Type B pancreatic cell (in vitro differentiated cells): ENCODE results near the gene EXOG. TPM values are rescaled to one million over a fixed set of nuclear protein-coding genes. Genes with fewer than 3 reads are reported as not detected.
A peak's percentile ranks its signal among the peaks of the same experiment; 100 is the strongest.
"Not testable (repeated sequence)": the region's sequence is repeated elsewhere in the genome, so short reads cannot be mapped to it uniquely, and the experiment has no call there.

Experiments used
- DNase-seq: peaks from one replicate; pipeline ENCODE4 v3.0.0; 2021; ENCODE audit warnings: mixed read lengths; ENCODE audit not compliant: unreplicated experiment; ENCODE audit errors: extremely low spot score
- H3K27ac Mint-ChIP-seq: 2 replicates; pipeline ENCODE4 v1.8.0; 2021; ENCODE audit warnings: mild to moderate bottlenecking, mixed read lengths
- H3K27me3 Mint-ChIP-seq: 2 replicates; pipeline ENCODE4 v1.8.0; 2021; ENCODE audit warnings: mixed read lengths
- H3K36me3 Mint-ChIP-seq: 2 replicates; pipeline ENCODE4 v1.8.0; 2021; ENCODE audit warnings: mixed read lengths
- H3K4me1 Mint-ChIP-seq: one replicate; pipeline ENCODE4 v1.8.0; 2021; ENCODE audit warnings: mixed read lengths; ENCODE audit not compliant: unreplicated experiment
- H3K4me3 Mint-ChIP-seq: 2 replicates; pipeline ENCODE4 v1.8.0; 2021; ENCODE audit warnings: mild to moderate bottlenecking, mixed read lengths
- H3K9me3 Mint-ChIP-seq: 2 replicates; pipeline ENCODE4 v1.8.0; 2021; ENCODE audit warnings: mixed read lengths
- total RNA-seq: library from RNA; stranded (reverse); gene quantifications from 2 replicates; pipeline ENCODE4 v1.2.1, GENCODE V29; 2021; ENCODE audit warnings: low replicate concordance
- TF ChIP-seq, protein P1 (sequence below): fragments of 200-600 bp; sonication (generic); conservative IDR thresholded peaks from 2 replicates; pipeline ENCODE4 v1.5.0; 2021; ENCODE audit warnings: antibody characterized with exemption, mild to moderate bottlenecking

The EXOG gene
- total RNA-seq, 1 donor from 2014 or later = 16.8 TPM

DNA sequence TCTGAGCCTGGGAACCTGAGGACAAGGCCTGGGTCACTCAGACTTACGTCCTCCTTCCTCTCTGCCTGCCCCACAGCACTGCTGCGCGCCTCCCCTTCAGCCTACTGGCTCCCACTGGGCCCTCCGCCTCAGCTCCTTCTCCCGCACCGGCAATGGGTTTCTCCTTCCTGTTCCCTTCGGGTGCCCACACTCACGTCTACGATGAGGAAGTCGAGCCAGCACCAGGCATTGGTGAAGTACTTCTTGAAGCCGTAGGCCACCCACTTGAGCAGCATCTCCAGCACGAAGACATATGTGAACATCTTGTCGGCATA lies 70.0 kb downstream of the EXOG start:
- no peaks in the 10 kb centered on the region for H3K36me3 Mint-ChIP-seq
- H3K4me1 Mint-ChIP-seq = no peaks in the 10 kb centered on the region
- no peak overlapping the region for H3K27ac Mint-ChIP-seq
- no peaks in the 10 kb centered on the region for H3K9me3 Mint-ChIP-seq
- TF ChIP-seq, protein P1, sequence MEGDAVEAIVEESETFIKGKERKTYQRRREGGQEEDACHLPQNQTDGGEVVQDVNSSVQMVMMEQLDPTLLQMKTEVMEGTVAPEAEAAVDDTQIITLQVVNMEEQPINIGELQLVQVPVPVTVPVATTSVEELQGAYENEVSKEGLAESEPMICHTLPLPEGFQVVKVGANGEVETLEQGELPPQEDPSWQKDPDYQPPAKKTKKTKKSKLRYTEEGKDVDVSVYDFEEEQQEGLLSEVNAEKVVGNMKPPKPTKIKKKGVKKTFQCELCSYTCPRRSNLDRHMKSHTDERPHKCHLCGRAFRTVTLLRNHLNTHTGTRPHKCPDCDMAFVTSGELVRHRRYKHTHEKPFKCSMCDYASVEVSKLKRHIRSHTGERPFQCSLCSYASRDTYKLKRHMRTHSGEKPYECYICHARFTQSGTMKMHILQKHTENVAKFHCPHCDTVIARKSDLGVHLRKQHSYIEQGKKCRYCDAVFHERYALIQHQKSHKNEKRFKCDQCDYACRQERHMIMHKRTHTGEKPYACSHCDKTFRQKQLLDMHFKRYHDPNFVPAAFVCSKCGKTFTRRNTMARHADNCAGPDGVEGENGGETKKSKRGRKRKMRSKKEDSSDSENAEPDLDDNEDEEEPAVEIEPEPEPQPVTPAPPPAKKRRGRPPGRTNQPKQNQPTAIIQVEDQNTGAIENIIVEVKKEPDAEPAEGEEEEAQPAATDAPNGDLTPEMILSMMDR = no peak
- peak; percentile 52 for DNase-seq
- H3K4me3 Mint-ChIP-seq = no peak overlapping the region
- peaks cover 3% of the 10 kb centered on the region for H3K27me3 Mint-ChIP-seq

GRCh38 chr3:38566794-38567193 lies 70.7 kb downstream of the EXOG start:
- H3K27me3 Mint-ChIP-seq, DNase-seq: not testable (repeated sequence)

GRCh38 chr3:38567498-38567897 lies 71.4 kb downstream of the EXOG start:
- Mint-ChIP-seq H3K4me3 (no peak overlapping the region), H3K36me3 (no peaks in the 10 kb centered on the region), H3K4me1 (no peaks in the 10 kb centered on the region), H3K27me3 (peaks cover 3% of the 10 kb centered on the region), H3K9me3 (no peaks in the 10 kb centered on the region), H3K27ac (no peak overlapping the region)
- TF ChIP-seq, protein P1 = no peak
- no peak for DNase-seq

More at GRCh38 chr3:38566794-38567193, 70.7 kb downstream of the EXOG start:
- not testable (repeated sequence) for H3K27ac Mint-ChIP-seq, H3K36me3 Mint-ChIP-seq, H3K4me1 Mint-ChIP-seq, H3K4me3 Mint-ChIP-seq, H3K9me3 Mint-ChIP-seq

- no peak for DNase-seq
- Mint-ChIP-seq H3K36me3 (no peaks in the 10 kb centered on the region), H3K4me1 (no peaks in the 10 kb centered on the region), H3K27ac (no peak overlapping the region), H3K4me3 (no peak overlapping the region), H3K27me3 (no peaks in the 10 kb centered on the region), H3K9me3 (no peaks in the 10 kb centered on the region)
- TF ChIP-seq, protein P1 = no peak
Observed at GRCh38 chr3:38573111-38573510, 77.0 kb downstream of the EXOG start.

DNA sequence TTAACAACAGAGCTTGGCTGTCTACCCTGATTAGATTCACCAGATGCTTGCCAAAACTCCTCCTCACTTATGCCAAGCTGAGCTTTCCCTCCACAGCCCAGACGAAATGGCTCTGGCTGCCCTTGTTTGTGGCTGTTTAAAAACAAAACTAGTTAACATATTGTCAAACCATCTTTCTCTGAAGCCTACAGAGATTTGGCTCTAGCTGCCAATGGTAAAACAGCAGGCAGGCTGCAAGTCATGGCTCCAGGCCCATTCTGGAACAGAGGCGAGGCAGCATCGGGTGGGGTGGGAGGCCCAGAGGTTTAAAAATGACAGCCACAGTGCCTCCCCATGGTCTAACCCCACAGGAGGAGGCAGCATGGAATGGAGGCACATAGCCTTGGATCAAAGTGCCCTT lies 77.4 kb downstream of the EXOG start:
- H3K36me3 Mint-ChIP-seq = no peaks in the 10 kb centered on the region
- no peaks in the 10 kb centered on the region for H3K27me3 Mint-ChIP-seq
- H3K9me3 Mint-ChIP-seq = no peaks in the 10 kb centered on the region
- H3K4me1 Mint-ChIP-seq = no peaks in the 10 kb centered on the region
- H3K27ac Mint-ChIP-seq = no peak overlapping the region
- no peak overlapping the region for H3K4me3 Mint-ChIP-seq
- peak; percentile 42 for DNase-seq
- TF ChIP-seq, protein P1 = no peak

DNA sequence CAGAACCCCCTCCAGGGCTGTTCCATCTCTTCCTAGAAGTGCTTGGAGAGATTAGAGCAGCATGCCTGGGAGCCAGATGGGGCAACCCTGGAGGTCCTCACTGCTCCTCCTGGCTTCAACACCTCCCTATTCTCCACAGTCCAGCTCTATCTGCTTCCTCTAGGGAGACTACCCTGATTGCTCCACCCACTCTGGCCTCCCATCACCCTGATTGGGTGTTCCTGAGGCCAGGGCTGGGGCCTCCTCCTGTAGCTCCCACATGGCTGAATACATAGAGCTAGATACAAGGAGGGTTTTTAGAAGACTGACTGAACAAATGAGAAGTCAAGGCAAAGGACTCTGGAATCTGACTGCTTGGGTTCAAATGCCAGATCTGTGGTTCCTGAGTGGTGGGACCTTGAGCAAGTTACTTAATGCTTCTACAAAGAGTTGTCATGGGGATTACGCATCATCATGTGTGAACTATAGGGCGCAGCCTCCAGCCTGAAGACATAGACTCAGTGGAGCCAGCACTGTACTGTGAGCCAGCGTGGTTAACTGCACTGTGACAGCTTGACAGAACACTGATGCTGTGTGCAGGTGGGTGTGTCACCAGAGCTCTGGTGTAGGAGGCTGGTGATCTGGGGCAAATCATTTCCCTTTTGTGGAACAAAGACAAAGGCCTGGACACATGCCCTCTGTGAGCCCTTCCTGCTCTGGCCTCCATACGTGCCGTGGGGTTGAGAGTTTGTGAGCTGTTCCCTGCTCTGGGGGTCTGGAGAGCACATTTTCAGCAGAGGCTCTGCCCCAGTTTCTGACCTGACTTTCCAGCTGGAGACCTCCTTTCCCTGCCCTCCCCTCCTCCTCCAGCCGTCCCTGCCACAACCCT lies 78.5 kb downstream of the EXOG start:
- peak overlapping the region; percentile 29 for H3K27ac Mint-ChIP-seq
- TF ChIP-seq, protein P1 = no peak
- no peaks in the 10 kb centered on the region for H3K36me3 Mint-ChIP-seq
- no peaks in the 10 kb centered on the region for H3K4me1 Mint-ChIP-seq
- no peaks in the 10 kb centered on the region for H3K27me3 Mint-ChIP-seq
- peak; percentile 40 for DNase-seq
- no peak overlapping the region for H3K4me3 Mint-ChIP-seq
- H3K9me3 Mint-ChIP-seq = no peaks in the 10 kb centered on the region
